ENCODE results near the gene CCDC127.

Gene CCDC127

DNA sequence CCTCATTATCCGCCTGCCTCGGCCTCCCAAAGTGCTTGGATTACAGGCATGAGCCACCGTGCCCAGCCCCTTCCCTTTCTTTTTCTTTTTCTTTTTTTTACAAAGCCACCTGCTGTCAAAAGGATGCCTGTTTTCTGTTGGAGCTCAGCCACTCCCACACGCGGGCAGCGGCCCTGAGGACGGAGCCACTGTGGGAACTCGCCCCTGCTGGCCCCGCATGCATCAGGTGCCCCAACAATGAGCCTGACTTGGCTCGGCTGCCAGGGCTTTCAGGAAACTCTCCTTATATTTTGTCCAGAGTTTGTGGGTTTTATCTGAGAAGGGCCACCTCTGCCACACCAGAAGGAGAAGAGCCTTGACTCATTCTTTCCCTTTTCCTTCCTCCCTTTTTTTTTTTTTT lies 63.7 kb downstream of the CCDC127 start:
- no peak for DNase-seq

DNA sequence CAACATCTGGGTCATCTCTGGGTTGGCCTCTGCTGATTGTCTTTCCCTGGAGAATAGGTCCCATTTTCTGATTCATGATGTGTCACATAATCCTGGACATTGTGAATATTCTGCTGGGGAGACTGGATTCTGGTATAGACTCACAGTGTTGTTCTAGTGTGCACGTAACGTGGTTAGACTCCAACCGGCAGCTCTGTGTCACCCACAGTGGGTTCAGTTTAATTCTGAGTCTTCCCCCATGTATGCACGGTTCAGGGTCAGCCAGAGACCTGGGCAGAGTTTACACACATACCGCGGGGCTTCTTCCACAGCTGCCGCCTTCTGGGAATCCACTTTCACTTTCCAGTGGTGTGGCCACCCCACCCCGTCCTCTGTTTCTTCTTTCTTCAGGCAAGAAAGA lies 64.7 kb downstream of the CCDC127 start:
- DNase-seq = no peak

DNA sequence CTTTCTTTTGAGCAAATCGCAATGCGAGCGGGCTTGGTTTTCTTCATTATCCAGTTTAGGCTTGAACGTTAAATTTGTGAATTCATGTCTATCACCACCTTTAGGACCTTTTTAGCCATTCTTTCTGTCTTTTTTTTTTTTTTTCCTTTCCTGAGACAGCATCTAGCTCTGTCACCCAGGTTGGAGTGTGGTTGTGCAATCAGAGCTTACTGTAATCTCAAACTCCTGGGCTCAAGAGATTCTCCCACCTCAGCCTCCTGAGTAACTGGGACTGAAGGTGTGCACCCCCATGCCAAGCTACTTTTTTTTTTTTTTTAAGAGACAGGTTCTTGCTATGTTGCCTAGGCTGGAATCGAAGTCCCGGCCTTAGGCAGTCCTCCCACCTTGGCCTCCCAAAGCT lies 65.9 kb downstream of the CCDC127 start:
- DNase-seq = no peak

DNA sequence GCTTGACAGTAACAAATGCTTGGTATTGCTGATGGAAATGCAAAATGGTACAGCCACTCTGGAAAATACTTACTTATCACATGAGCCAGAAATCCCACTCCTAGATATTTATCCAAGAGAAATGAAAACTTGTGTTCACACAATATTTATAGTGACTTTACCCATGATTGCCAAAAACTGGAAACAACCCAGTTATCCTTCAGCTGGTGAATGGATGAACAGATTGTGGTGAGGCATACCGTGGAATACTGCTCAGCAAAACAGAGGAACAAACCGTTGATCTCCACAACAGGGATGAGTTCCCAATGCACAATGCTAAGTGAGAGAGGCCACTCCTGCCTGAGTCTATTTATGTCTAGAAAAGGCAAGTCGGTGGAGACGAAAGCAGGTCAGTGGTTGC lies 67.2 kb downstream of the CCDC127 start:
- DNase-seq = no peak

DNA sequence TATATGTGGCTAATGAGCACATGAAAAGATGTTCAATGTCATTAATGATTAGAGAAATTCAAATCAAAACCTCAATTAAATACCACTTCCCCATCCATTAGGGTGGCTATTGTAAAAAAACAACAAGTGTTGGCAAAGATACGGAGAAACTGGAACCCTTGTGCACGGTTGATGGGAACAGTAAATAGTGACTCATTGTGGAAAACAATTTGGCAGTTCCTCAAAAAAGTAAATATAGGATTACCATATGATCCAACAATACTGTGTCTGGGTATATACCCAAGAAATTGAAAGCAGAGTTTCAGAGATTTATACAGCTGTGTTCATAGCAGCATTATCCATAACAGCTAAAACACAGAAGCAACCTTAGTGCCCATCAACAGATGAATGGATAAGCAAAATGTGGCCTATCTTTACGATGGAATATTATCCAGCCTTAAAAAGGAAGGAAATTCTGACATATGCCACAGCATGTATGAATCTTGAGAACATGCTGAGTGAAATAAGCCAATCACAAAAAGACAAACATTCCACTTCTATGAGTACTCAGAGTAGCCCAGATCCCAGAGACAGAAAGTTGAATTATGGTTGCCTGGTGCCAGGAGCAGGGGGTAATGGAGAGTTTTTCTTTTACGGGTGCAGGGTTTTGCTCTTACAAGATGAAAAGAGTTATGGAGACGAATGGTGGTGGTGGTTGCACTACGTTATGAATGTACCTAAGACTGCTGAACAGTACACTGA lies 68.0 kb downstream of the CCDC127 start:
- no peak for DNase-seq

DNA sequence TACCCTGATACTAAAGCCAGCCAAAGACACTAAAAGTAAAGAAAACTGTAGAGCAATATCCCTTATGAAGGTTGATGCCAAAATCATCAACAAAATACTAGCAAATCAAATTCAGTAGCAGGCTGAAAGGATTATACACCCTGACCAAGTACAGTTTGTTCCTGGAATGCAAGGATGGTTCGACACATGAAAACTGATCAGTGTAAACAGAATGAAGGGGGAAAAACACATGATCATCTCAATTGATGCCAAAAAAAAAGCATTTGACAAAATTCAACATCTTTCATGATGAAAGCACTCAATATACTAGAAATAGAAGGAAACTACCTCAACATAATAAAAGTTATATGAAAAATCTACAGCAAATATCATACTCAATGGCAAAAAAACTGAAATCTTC lies 70.2 kb downstream of the CCDC127 start:
- DNase-seq = no peak
